Left ventricle myocardium inferior (tissue), 1 donor: ENCODE results near the gene ANLN. TPM values are rescaled to one million over a fixed set of nuclear protein-coding genes. Genes with fewer than 3 reads are reported as not detected.
"Not testable (repeated sequence)": the region's sequence is repeated elsewhere in the genome, so short reads cannot be mapped to it uniquely, and the experiment has no call there.

Experiments used
- DNase-seq: peaks from one replicate; pipeline ENCODE4 v3.0.0-alpha.2; 2020
- H3K27ac ChIP-seq: fragments of 200-600 bp; replicated peaks from 2 replicates; pipeline ENCODE4 v1.8.0; 2021
- H3K27me3 ChIP-seq: fragments of 200-600 bp; 2 replicates; pipeline ENCODE4 v1.8.0; 2021; ENCODE audit warnings: low read depth
- H3K36me3 ChIP-seq: fragments of 200-600 bp; 2 replicates; pipeline ENCODE4 v1.8.0; 2021
- H3K4me1 ChIP-seq: fragments of 200-600 bp; 2 replicates; pipeline ENCODE4 v1.8.0; 2021
- H3K4me3 ChIP-seq: fragments of 200-600 bp; 2 replicates; pipeline ENCODE4 v1.8.0; 2021; ENCODE audit warnings: mild to moderate bottlenecking, moderate library complexity
- H3K9me3 ChIP-seq: fragments of 200-600 bp; replicated peaks from 2 replicates; pipeline ENCODE4 v1.8.0; 2021
- CTCF ChIP-seq: fragments of 200-600 bp; IDR thresholded peaks from 2 replicates; pipeline ENCODE4 v1.8.0; 2021; ENCODE audit warnings: antibody characterized with exemption, mild to moderate bottlenecking, borderline replicate concordance
- intact Hi-C: fragments of 100-400 bp; cut with micrococcal nuclease; formaldehyde crosslinking; loops from one replicate; pipeline ENCODE4 v1.11.0; 2022
- total RNA-seq: library from RNA; stranded (reverse); fragmentation: NEBNext Ultra II Directional; extraction: Animal tissue kit (Norgen Biotek cat#: 25700); gene quantifications from one replicate; pipeline ENCODE4 v1.2.1, GENCODE V29; 2021
- donor health status: DM: no; HTN: yes; CAD: no; lungs with severe emphysema.

The ANLN gene
- total RNA-seq, 1 donor from 2014 or later, result 2.1 TPM

- Histone ChIP-seq H3K9me3 (peaks cover 5% of the 10 kb centered on the region), H3K4me3 (no peak overlapping the region), H3K27ac (no peak overlapping the region), H3K4me1 (no peaks in the 10 kb centered on the region), H3K27me3 (no peaks in the 10 kb centered on the region), H3K36me3 (no peaks in the 10 kb centered on the region)
- DNase-seq, result no peak
- TF ChIP-seq CTCF, result no peak
- intact Hi-C loops, result no loop called here
Measured at GRCh38 chr7:36475011-36475342, 85.3 kb downstream of the ANLN start.

DNA sequence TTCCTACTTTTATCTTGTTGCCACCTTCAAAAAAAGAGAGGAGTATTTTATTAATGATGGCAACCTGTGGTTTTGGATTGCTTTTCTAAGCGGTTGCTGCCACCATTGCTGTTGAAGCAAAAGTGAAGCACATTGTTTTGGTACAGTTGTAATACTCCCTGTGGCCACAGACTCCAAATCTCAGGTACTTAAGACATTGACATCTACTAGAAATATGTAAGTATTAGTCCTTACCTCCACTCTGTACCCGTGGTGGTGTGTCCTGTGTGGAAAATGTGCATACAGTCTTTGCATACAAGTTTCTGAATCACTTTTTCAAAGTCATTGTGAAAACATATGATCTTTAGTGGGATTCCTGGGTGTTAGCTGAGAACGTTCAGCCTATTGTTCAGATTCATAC is 85.7 kb downstream of the ANLN start:
- H3K27ac ChIP-seq, result no peak overlapping the region
- H3K36me3 ChIP-seq, result no peaks in the 10 kb centered on the region
- DNase-seq, result no peak
- no peaks in the 10 kb centered on the region for H3K4me1 ChIP-seq
- intact Hi-C loops, result no loop called here
- H3K27me3 ChIP-seq, result no peaks in the 10 kb centered on the region
- TF ChIP-seq CTCF, result no peak
- no peak overlapping the region for H3K4me3 ChIP-seq
- peaks cover 5% of the 10 kb centered on the region for H3K9me3 ChIP-seq

GRCh38 chr7:36478745-36479144 is 89.1 kb downstream of the ANLN start:
- no peaks in the 10 kb centered on the region for H3K36me3 ChIP-seq
- intact Hi-C loops, result no loop called here
- H3K4me1 ChIP-seq, result no peaks in the 10 kb centered on the region
- DNase-seq, result no peak
- TF ChIP-seq CTCF, result no peak
- no peak overlapping the region for H3K27ac ChIP-seq
- H3K4me3 ChIP-seq, result no peak overlapping the region
- peaks cover 13% of the 10 kb centered on the region for H3K27me3 ChIP-seq
- peaks cover 5% of the 10 kb centered on the region for H3K9me3 ChIP-seq

DNA sequence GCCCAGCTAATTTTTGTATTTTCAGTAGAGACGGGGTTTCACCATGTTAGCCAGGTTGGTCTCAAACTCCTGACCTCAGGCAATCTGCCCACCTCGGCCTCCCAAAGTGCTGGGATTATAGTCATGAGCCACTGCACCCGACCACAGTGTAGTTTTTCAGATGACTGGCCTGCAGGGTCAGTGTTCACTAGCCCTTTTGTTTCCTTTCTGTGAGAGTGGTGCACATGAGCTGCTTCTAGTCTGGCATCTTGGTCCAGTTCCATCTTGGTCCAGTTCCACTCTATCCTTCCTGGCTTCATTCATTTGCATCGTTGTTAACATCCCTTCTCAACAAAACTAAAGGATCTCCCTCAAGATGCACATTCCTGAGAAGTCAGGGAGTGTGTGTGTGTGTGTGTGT is 94.2 kb downstream of the ANLN start:
- H3K36me3 ChIP-seq, DNase-seq, H3K4me1 ChIP-seq, H3K4me3 ChIP-seq, H3K27ac ChIP-seq, H3K9me3 ChIP-seq: not testable (repeated sequence)
- intact Hi-C loops, result loop anchor here (10.0 kb wide), 1 partner anchor 711 kb away; no protein-coding TSS in a partner anchor
- H3K27me3 ChIP-seq, result peaks cover 15% of the 10 kb centered on the region

DNA sequence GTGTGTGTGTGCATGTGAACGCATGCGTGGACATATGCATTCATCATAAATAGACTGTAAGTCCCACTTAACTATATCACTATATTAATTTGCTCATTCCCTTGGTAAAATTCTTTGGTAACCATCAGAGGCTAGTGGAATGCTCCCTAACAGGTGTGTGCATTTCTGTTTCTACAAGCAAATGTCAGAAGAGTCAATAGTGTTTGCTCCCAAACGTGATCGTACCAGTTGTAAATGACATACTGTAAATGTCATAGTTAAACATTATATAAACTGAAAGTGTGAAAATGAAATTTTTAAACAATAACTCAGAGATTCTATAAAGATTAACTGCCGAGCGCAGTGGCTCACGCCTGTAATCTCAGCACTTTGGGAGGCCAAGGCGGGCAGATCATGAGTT is 94.6 kb downstream of the ANLN start:
- Histone ChIP-seq H3K27me3 (peaks cover 15% of the 10 kb centered on the region), H3K4me3 (no peak overlapping the region), H3K4me1 (no peaks in the 10 kb centered on the region), H3K27ac (no peak overlapping the region), H3K36me3 (no peaks in the 10 kb centered on the region), H3K9me3 (peaks cover 3% of the 10 kb centered on the region)
- intact Hi-C loops, result loop anchor here (10.0 kb wide), 1 partner anchor 711 kb away; no protein-coding TSS in a partner anchor
- no peak for TF ChIP-seq CTCF
- DNase-seq, result no peak

GRCh38 chr7:36486336-36486735 is 96.7 kb downstream of the ANLN start:
- H3K9me3 ChIP-seq, result peaks cover 3% of the 10 kb centered on the region
- DNase-seq, result no peak
- no peaks in the 10 kb centered on the region for H3K36me3 ChIP-seq

More at GRCh38 chr7:36486336-36486735, 96.7 kb downstream of the ANLN start:
- Histone ChIP-seq H3K4me3 (no peak overlapping the region), H3K27ac (no peak overlapping the region), H3K4me1 (no peaks in the 10 kb centered on the region), H3K27me3 (peaks cover 15% of the 10 kb centered on the region)
- intact Hi-C loops, result loop anchor here (10.0 kb wide), 1 partner anchor 708 kb away; no protein-coding TSS in a partner anchor
- TF ChIP-seq CTCF, result no peak
